ENCODE measurements around the gene TMEM176B.

TMEM176B gene

DNA sequence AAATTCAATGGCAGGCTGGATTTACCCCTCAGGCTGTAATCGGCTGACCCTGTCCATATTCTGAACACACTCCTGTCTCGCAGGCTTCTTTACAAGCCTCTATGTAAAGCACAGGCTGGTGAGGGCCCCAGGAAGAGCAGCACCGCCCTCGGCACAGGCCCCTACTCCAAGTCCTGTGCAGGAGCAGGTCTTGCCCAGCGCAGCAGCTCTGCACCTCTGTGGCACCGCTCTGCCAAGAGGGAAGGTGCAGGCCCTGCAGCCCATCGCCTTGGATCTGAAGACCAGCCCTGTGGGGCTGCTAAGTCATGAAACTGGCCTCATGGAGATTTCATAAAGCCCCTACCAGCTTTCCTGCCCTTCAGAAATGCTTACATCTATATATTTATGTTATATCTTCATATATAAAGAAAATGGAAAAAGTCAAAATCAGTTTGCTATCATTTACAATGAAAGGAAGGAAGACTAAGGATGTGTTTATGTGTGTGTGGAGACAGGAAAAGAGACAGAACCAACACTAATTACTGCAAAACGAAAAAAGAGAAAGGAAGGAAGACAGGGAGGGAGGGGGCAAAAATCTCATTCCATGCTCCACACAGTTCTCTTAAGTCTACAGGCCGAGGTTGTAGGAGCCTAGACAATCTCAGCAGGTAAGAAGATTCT lies 9.6 kb downstream of the TMEM176B start:
- DNase-seq (ENCODE audit: low read depth) = no peak
- TF ChIP-seq CTCF (IDR thresholded peaks at IDR 0.05; ENCODE audit: insufficient read depth, low read depth, low read length, missing control alignments) = no peak
- no peak overlapping the region for H3K4me3 ChIP-seq (ENCODE audit: low read depth, low read length)

DNA sequence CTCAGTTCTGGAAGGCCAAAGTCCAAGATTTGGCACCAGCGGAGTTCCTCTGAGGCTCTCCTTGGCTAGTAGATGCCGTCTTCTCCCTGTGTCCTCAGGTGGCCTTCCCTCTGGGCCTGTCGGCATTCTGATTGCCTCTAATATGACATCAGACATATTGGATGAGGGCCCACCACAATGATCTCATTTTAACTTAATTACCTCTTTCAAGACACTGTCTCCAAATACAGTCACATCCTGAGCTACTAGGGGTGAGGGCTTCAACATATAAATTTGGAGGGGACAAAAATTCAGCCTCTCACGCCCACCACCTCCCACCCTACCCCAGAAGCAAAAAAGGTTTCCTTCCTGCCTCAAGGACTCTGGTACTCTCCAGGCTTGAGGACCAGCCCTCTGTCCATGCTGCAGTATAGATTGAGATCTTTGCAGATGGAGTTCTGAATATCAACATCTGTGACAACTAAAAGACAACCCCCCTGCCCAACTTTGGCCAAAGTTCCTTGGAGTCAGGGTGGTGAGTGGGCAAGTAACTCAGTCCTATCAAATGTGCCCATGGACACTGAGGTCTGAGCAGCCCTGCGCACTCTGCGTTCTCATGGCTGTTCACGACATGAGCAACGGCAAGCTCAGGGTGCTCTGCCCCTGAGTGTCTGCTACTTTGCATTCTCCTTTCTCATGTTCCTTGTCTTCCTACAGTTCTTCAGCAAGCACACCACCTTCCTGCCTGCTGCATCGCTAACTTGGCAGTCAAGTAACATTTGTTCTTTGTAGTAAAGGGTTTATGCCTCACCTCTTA lies 11.5 kb downstream of the TMEM176B start:
- no peak for TF ChIP-seq CTCF (IDR thresholded peaks at IDR 0.05; ENCODE audit: insufficient read depth, low read depth, low read length, missing control alignments)
- no peak overlapping the region for H3K4me3 ChIP-seq (ENCODE audit: low read depth, low read length)
- DNase-seq (ENCODE audit: low read depth) = no peak

GRCh38 chr7:150787321-150788281 lies 12.6 kb downstream of the TMEM176B start:
- no peak overlapping the region for H3K4me3 ChIP-seq (ENCODE audit: low read depth, low read length)
- TF ChIP-seq CTCF (IDR thresholded peaks at IDR 0.05; ENCODE audit: insufficient read depth, low read depth, low read length, missing control alignments) = no peak
- peak; percentile 48 for DNase-seq (ENCODE audit: low read depth)

GRCh38 chr7:150784954-150785353 lies 15.2 kb downstream of the TMEM176B start:
- no peak overlapping the region for H3K4me3 ChIP-seq (ENCODE audit: low read depth, low read length)
- DNase-seq (ENCODE audit: low read depth) = no peak
- TF ChIP-seq CTCF (IDR thresholded peaks at IDR 0.05; ENCODE audit: insufficient read depth, low read depth, low read length, missing control alignments) = no peak

DNA sequence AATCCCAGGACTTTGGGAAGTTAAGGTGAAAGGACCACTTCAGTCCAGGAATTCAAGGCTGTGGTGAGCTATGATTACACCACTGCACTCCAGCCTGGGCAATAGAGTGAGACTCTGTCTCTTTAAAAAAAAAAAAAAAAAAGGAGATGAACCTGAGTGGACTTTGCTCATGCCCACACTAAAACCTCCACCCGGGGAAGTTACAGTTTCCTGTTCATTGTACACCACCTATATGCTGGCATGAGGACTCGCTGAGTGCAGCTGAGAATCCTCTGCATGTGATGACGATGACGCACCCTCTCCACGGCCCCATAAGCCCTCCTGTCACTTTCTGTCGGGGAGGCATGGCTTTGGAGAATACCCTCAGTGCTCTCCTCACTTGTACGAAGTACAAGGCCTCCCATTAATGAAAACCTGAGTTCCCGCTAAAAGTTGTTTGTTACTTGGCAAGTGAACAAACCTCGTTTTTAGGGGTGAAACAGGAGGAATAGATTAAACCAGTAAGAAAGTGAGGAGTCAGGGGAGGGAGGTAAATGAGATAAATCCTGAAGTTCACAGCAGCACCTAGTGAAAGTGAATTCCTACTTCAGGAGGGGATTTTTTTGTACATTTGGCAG lies 15.9 kb downstream of the TMEM176B start:
- no peak for TF ChIP-seq CTCF (IDR thresholded peaks at IDR 0.05; ENCODE audit: insufficient read depth, low read depth, low read length, missing control alignments)
- no peak overlapping the region for H3K4me3 ChIP-seq (ENCODE audit: low read depth, low read length)
- DNase-seq (ENCODE audit: low read depth) = peak; percentile 23

- H3K4me3 ChIP-seq (ENCODE audit: low read depth, low read length) = no peak overlapping the region
- TF ChIP-seq CTCF (IDR thresholded peaks at IDR 0.05; ENCODE audit: insufficient read depth, low read depth, low read length, missing control alignments) = no peak
- DNase-seq (ENCODE audit: low read depth) = no peak
These were observed 18.2 kb downstream of the TMEM176B start for GRCh38 chr7:150781961-150782360.
